HFF-Myc (cell line): ENCODE results near the gene SPACA1.

Experiments
- DNase-seq: peaks from one replicate; pipeline ENCODE4 v3.0.0-alpha.2; 2011; ENCODE audit warnings: low read depth; ENCODE audit errors: extremely low read depth
- H3K4me3 ChIP-seq: replicated peaks from 2 replicates; pipeline ENCODE4 v1.5.1; 2011; ENCODE audit warnings: low read depth, mild to moderate bottlenecking, control low read depth, low read length
- TF ChIP-seq, protein P1 (sequence below): IDR thresholded peaks from 2 replicates; pipeline ENCODE4 v1.5.1; 2012; ENCODE audit warnings: mild to moderate bottlenecking, low read depth, low read length, control low read depth; ENCODE audit errors: missing control alignments

SPACA1 gene

DNA sequence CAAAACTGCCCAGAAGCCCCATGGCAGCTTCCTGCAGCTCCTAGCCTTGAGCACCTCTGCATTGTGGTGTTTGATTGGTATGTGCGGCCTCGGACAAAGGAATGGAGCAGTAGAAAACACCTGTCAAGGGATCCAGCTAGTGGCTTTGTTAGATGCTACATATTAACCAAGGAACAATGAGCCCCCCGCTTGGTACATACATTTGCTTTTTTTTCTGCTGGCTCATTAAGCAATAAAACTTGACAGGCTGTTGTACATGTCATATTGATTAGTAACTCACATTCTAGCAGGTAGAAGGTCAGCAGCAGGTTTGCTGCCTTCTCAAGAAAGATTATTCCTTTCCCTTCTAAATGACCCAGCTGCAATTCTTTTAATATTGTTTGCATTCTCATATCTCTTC is 937 bp downstream of the SPACA1 start:
- H3K4me3 ChIP-seq = no peak overlapping the region
- no peak for DNase-seq
- TF ChIP-seq, protein P1, sequence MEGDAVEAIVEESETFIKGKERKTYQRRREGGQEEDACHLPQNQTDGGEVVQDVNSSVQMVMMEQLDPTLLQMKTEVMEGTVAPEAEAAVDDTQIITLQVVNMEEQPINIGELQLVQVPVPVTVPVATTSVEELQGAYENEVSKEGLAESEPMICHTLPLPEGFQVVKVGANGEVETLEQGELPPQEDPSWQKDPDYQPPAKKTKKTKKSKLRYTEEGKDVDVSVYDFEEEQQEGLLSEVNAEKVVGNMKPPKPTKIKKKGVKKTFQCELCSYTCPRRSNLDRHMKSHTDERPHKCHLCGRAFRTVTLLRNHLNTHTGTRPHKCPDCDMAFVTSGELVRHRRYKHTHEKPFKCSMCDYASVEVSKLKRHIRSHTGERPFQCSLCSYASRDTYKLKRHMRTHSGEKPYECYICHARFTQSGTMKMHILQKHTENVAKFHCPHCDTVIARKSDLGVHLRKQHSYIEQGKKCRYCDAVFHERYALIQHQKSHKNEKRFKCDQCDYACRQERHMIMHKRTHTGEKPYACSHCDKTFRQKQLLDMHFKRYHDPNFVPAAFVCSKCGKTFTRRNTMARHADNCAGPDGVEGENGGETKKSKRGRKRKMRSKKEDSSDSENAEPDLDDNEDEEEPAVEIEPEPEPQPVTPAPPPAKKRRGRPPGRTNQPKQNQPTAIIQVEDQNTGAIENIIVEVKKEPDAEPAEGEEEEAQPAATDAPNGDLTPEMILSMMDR = no peak

DNA sequence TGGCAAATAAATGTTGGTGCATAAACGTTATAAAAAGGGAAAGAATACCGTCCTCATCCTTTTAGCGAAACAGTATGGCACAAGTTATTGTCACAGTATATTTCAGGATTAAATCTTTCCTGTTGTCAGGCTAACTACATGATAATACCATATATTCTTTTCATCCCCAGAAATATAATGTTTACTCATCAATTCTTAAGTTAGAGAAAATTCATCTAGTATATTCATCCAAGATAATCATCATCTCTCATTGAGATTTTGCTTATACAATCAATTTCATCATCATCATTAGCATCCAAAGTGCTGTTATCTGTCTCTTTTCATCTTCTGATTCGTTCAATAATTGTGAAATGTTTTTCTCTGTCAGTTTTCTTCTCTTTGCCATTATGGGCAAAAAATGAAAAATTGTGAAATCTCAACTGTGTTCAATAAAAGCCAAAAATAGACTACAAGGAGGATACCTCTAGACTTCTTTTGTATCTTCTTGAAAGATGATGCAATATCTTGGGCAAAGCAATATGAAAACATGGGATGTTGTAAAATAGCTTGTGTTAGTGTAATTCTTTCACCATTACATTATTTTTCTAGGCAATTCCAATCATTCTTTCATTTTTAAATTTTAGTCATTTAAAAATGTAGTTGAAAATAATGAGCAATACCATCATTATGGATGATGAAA is 2.6 kb downstream of the SPACA1 start:
- no peak overlapping the region for H3K4me3 ChIP-seq
- no peak for DNase-seq
- TF ChIP-seq, protein P1 = no peak

DNA sequence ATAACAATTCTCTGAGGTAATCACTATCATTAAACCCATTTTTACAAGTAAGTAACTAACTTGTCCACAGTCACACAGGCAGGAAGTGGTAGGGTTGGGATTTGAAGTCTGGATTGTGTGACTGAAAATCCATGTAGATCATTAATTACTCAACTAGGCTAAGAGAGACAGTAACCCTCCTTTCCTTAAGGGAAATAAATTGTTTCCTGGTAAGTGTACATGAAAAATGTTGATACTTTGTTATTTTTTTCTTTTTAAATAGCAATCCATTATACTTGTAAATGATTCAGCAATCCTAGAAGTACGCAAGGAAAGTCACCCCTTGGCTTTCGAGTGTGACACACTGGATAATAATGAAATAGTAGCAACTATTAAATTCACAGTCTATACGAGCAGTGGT is 11.6 kb downstream of the SPACA1 start:
- H3K4me3 ChIP-seq = no peak overlapping the region
- TF ChIP-seq, protein P1 = no peak
- no peak for DNase-seq

DNA sequence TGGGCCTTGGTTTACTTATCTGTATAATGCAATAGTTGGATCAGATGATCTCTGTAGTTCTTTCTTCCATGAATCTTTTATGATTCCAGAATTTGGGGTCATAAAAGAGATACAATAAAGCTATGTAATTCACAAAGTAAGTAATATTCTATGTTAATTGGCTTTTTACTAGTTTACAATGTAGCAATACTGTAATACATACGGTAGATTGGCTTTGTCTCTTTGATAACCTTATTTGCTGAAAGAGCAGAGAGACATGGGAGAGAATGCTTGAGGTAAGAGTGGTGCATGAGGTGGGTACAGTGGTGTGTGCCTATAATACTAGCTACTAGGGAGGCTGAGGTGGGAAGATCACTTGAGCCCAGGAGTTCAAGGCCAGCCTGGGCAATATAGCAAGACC is 14.7 kb downstream of the SPACA1 start:
- TF ChIP-seq, protein P1 = no peak
- DNase-seq = no peak
- no peak overlapping the region for H3K4me3 ChIP-seq

DNA sequence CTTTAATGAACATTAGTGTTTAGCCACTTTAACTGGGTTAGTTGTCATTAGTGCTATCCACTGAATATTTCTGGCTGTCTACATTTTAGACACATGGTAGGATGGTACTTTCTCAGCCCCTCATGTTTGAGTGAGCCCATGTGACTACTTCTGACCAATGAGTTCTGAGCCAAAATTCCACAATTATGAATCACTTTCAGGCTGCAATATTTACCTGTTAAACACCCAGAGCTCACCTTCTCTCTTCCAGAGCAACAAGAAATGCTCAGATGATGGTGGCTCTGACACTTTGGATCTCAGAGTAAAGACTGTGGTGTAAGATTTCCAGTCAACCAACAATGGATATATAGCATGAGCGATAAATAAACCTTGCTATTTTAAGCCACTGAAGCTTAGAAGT is 24.8 kb downstream of the SPACA1 start:
- no peak overlapping the region for H3K4me3 ChIP-seq
- TF ChIP-seq, protein P1 = no peak

DNA sequence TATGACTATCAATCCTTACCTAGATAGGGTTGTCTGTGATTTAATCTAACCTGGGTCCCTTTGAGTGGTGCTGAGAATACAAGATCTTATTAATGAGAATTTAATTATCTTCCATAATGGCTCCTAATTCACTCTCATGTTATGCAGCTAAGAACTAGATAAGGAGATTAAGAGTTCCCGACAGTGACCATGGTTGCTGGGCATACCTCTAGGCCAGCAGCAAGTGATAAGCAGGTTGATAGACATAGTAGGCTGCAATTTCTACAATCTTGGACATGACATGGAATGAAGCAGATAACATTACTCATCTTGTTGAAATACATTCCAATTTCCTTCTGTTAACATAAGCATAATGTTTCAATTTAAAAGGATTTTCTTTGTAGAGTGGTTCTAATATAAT is 27.1 kb downstream of the SPACA1 start:
- TF ChIP-seq, protein P1 = no peak
- H3K4me3 ChIP-seq = no peak overlapping the region
- no peak for DNase-seq

More for the DNA sequence above, 24.8 kb downstream of the SPACA1 start:
- DNase-seq = no peak

DNA sequence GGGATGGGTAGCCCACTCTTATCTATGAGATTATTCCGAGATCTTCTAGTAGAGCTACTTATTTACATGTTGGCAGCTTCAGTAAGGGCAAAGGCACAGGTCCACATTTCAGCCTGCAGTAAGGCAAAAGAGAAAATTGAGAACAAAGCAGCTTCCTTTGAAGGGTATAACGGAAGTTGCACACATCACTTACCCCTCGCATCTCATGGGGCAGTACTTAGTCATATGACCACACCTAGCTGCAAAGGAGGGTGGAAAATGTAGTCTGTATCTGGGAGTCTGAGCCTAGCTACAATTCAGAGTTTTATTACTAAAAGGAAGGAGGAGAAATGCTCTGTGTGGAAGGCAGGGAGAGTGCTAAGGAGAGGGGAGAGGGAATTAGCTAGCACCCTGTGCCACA is 29.7 kb downstream of the SPACA1 start:
- DNase-seq = no peak
- TF ChIP-seq, protein P1 = no peak
- H3K4me3 ChIP-seq = no peak overlapping the region
